Esophagus squamous epithelium (tissue), 5 donors: ENCODE measurements around the gene SMARCA2. TPM values are rescaled to one million over a fixed set of nuclear protein-coding genes. Genes with fewer than 3 reads are reported as not detected.

Experiments
- DNase-seq: peaks from one replicate; lab custom pipeline; 2025; lab: John Stamatoyannopoulos, UW
- H3K27ac ChIP-seq, 4 donors: fragments of 200-600 bp; sonication (generic); one replicate each; pipeline ENCODE4 v1.5.1; 2016 to 2019; ENCODE audit warnings: mild to moderate bottlenecking in 1 of 4
- H3K27me3 ChIP-seq, 4 donors: fragments of 200-600 bp; sonication (generic); 1 replicate in 3 of 4; 2 replicates in 1 of 4; pipeline versions ENCODE4 v1.5.1 to v1.6.0; 2017 to 2021; ENCODE audit warnings: antibody characterized with exemption in 1 of 4
- H3K36me3 ChIP-seq, 3 donors: fragments of 200-600 bp; sonication (generic); one replicate each; pipeline ENCODE4 v1.5.1; 2016 to 2019
- H3K4me1 ChIP-seq, 3 donors: fragments of 200-600 bp; sonication (generic); one replicate each; pipeline ENCODE4 v1.5.1; 2017 to 2019
- H3K4me3 ChIP-seq, 4 donors: fragments of 200-600 bp; sonication (generic); 1 replicate in 3 of 4; 2 replicates in 1 of 4; pipeline ENCODE4 v1.5.1; 2016 to 2019; ENCODE audit warnings: mild to moderate bottlenecking in 2 of 4, moderate library complexity in 1 of 4
- H3K9me3 ChIP-seq, 3 donors: fragments of 200-600 bp; sonication (generic); one replicate each; pipeline ENCODE4 v1.5.1; 2016 to 2019
- CTCF ChIP-seq, 6 experiments: fragments of 450-650 bp in 4 of 6; fragments of 200-600 bp in 2 of 6; sonication (generic) in 2 of 6; IDR thresholded peaks; one replicate each; pipeline ENCODE4 v1.5.1; 2016 to 2019; ENCODE audit warnings: antibody characterized with exemption in 6 of 6, mild to moderate bottlenecking in 4 of 6, moderate library complexity in 4 of 6
- POLR2A ChIP-seq, 4 donors: fragments of 450-650 bp; IDR thresholded peaks; one replicate each; pipeline ENCODE4 v1.6.1; 2017; ENCODE audit warnings: antibody characterized with exemption in 4 of 4, mild to moderate bottlenecking in 4 of 4, moderate library complexity in 3 of 4
- WGBS, 2 donors: methylation state at CpG; one replicate each; pipeline ENCODE4 v1.1.5; 2018; 5-methylcytosine and 5-hydroxymethylcytosine counted together
- intact Hi-C: fragments of 100-400 bp; cut with DNase I; formaldehyde crosslinking; loops from one replicate; pipeline ENCODE4 v1.15.0; 2022
- total RNA-seq, 4 donors: library from RNA; depleted of rRNA; stranded (reverse); fragments of >200 nt; gene quantifications; one replicate each; pipeline ENCODE4 v1.1.0, GENCODE V29; 2016
- donor health status: DM: yes; HTN: yes; CAD: no.

Gene SMARCA2
- total RNA-seq, 4 donors from 2014 or later = 51.0 to 93.3 (median 64.1) TPM

- peaks cover 0 to 5% (median 0%) of the 10 kb centered on the region in 3 donors for H3K4me1 ChIP-seq
- peaks cover 0 to 100% (median 10%) of the 10 kb centered on the region in 3 donors for H3K36me3 ChIP-seq
- WGBS, 2 donors = 86 to 91% methylated on average over 1 of the region's 1 CpG
- DNase-seq = no peak
- no peaks in the 10 kb centered on the region for H3K27me3 ChIP-seq
- no peak overlapping the region for H3K4me3 ChIP-seq
- intact Hi-C loops = no loop called here
- no peak overlapping the region for H3K27ac ChIP-seq
- H3K9me3 ChIP-seq = no peaks in the 10 kb centered on the region
- TF ChIP-seq POLR2A (IDR thresholded peaks at IDR 0.05) (no peak), CTCF (IDR thresholded peaks at IDR 0.05) (no peak)
These were observed 91.5 kb downstream of the SMARCA2 start for GRCh38 chr9:2106666-2107065.

GRCh38 chr9:2107906-2108451, 92.8 kb downstream of the SMARCA2 start:
- H3K9me3 ChIP-seq = no peaks in the 10 kb centered on the region
- H3K4me3 ChIP-seq = no peak overlapping the region
- no peak overlapping the region for H3K27ac ChIP-seq
- intact Hi-C loops = no loop called here
- whole genome bisulfite sequencing, 2 donors = 89 to 93% methylated on average over 4 to 5 of the region's 5 CpGs
- H3K27me3 ChIP-seq = no peaks in the 10 kb centered on the region
- DNase-seq = no peak
- H3K36me3 ChIP-seq = peaks cover 0 to 100% (median 10%) of the 10 kb centered on the region in 3 donors
- H3K4me1 ChIP-seq = peaks cover 0 to 5% (median 0%) of the 10 kb centered on the region in 3 donors
- TF ChIP-seq POLR2A (IDR thresholded peaks at IDR 0.05) = no peak
- no peak for TF ChIP-seq CTCF (IDR thresholded peaks at IDR 0.05)

- Histone ChIP-seq H3K9me3 (no peaks in the 10 kb centered on the region), H3K36me3 (peaks cover 0 to 100% (median 10%) of the 10 kb centered on the region in 3 donors), H3K27ac (no peak overlapping the region), H3K4me3 (no peak overlapping the region), H3K27me3 (no peaks in the 10 kb centered on the region), H3K4me1 (peaks cover 0 to 5% (median 0%) of the 10 kb centered on the region in 3 donors)
- TF ChIP-seq POLR2A (IDR thresholded peaks at IDR 0.05) (no peak), CTCF (IDR thresholded peaks at IDR 0.05) (no peak)
- WGBS, 2 donors = 56 to 72% methylated on average over 2 of the region's 2 CpGs
- intact Hi-C loops = no loop called here
- DNase-seq = no peak
These were observed 94.0 kb downstream of the SMARCA2 start for GRCh38 chr9:2109069-2109650.

- no peak for DNase-seq
- TF ChIP-seq POLR2A (IDR thresholded peaks at IDR 0.05) (no peak), CTCF (IDR thresholded peaks at IDR 0.05) (no peak)
- H3K9me3 ChIP-seq = no peaks in the 10 kb centered on the region
- no peak overlapping the region for H3K27ac ChIP-seq
- peaks cover 0 to 5% (median 0%) of the 10 kb centered on the region in 3 donors for H3K4me1 ChIP-seq
- no peak overlapping the region for H3K4me3 ChIP-seq
- WGBS, 2 donors = 88 to 100% methylated on average over 1 to 2 of the region's 2 CpGs
- H3K27me3 ChIP-seq = no peaks in the 10 kb centered on the region
- peaks cover 0 to 100% (median 10%) of the 10 kb centered on the region in 3 donors for H3K36me3 ChIP-seq
- intact Hi-C loops = no loop called here
These were observed 94.9 kb downstream of the SMARCA2 start for GRCh38 chr9:2110036-2110435.

GRCh38 chr9:2116073-2116472, 100.9 kb downstream of the SMARCA2 start:
- TF ChIP-seq POLR2A (IDR thresholded peaks at IDR 0.05) = no peak
- TF ChIP-seq CTCF (IDR thresholded peaks at IDR 0.05) = peak in 5 of 6 experiments; percentile 17 to 43 (median 36)
- H3K27me3 ChIP-seq = no peaks in the 10 kb centered on the region
- WGBS, 2 donors = 58 to 79% methylated on average over 3 of the region's 3 CpGs
- peaks cover 0 to 100% (median 5%) of the 10 kb centered on the region in 3 donors for H3K36me3 ChIP-seq
- H3K27ac ChIP-seq = peak overlapping the region in 2 of 4 donors; percentile 2 to 14
- DNase-seq = no peak
- intact Hi-C loops = no loop called here
- H3K9me3 ChIP-seq = no peaks in the 10 kb centered on the region
- H3K4me1 ChIP-seq = peaks cover 0 to 6% (median 4%) of the 10 kb centered on the region in 3 donors
- no peak overlapping the region for H3K4me3 ChIP-seq
